ENCODE measurements around the gene ORC2. TPM values are rescaled to one million over a fixed set of nuclear protein-coding genes. Genes with fewer than 3 reads are reported as not detected.
"Not testable (repeated sequence)": the region's sequence is repeated elsewhere in the genome, so short reads cannot be mapped to it uniquely, and the experiment has no call there.

The ORC2 gene
- total and polyA plus RNA-seq, 3 experiments from 2014 or later = 8.5 to 51.9 (median 47.9) TPM

GRCh38 chr2:200899482-200899881, 64.0 kb downstream of the ORC2 start:
- H3K36me3 ChIP-seq (ENCODE audit: insufficient read depth, low read length) = peaks cover 45% of the 10 kb centered on the region
- DNase-seq = no peak
- no peaks in the 10 kb centered on the region for H3K9me3 Mint-ChIP-seq
- peaks cover 3 to 10% (median 6%) of the 10 kb centered on the region in 3 donors for H3K4me1 Mint-ChIP-seq
- H3K4me1 ChIP-seq (ENCODE audit: insufficient read depth, low read length) = no peaks in the 10 kb centered on the region
- H3K27ac Mint-ChIP-seq = peak overlapping the region in 4 of 8 donors; percentile 15 to 54 (median 29)
- peaks cover 3 to 79% (median 28%) of the 10 kb centered on the region in 3 donors for H3K36me3 Mint-ChIP-seq
- no peak overlapping the region for H3K27ac ChIP-seq (ENCODE audit: low read depth, low read length)
- no peaks in the 10 kb centered on the region for H3K27me3 ChIP-seq (ENCODE audit: insufficient read depth, low read length, poor library complexity, severe bottlenecking)
- H3K4me3 Mint-ChIP-seq = no peak overlapping the region
- no peaks in the 10 kb centered on the region for H3K27me3 Mint-ChIP-seq
- H3K9me3 ChIP-seq (ENCODE audit: low read length) = no peaks in the 10 kb centered on the region
- ChIA-PET POLR2A (no interaction called here), CTCF (interaction anchor here (1.6 kb wide), 1 partner anchor 10 kb away, joined by 5 read pairs; the partner anchor contains the start of genes NIF3L1 and PPIL3)
- H3K4me3 ChIP-seq (ENCODE audit: low read length) = no peak overlapping the region

- H3K27ac ChIP-seq (ENCODE audit: low read depth, low read length) = peak within 1 kb of the TSS; percentile 92
- Mint-ChIP-seq H3K4me3 (peak within 1 kb of the TSS; percentile 91 to 99 (median 96)), H3K27ac (peak within 1 kb of the TSS; percentile 98 to 100 (median 99)), H3K36me3 (peaks cover 4 to 52% (median 11%) of the 10 kb centered on the region in 3 donors), H3K27me3 (peaks cover 0 to 8% of the 10 kb centered on the region in 2 donors), H3K9me3 (no peaks in the 10 kb centered on the region), H3K4me1 (peaks cover 45 to 66% (median 66%) of the 10 kb centered on the region in 3 donors)
- H3K36me3 ChIP-seq (ENCODE audit: insufficient read depth, low read length) = no peaks in the 10 kb centered on the region
- DNase-seq = peak; percentile 92 to 98 (median 95)
- no peaks in the 10 kb centered on the region for H3K9me3 ChIP-seq (ENCODE audit: low read length)
- no peaks in the 10 kb centered on the region for H3K27me3 ChIP-seq (ENCODE audit: insufficient read depth, low read length, poor library complexity, severe bottlenecking)
- POLR2A ChIA-PET = interaction anchor here (0.7 to 2.1 kb wide), 15 partner anchors 12 to 562 kb away, joined by 3 to 90 read pairs (median 5); partner anchors contain the start of genes BZW1, CASP10, CASP8 and CFLAR
- CTCF ChIA-PET = interaction anchor here (1.0 to 1.7 kb wide), 7 partner anchors 10 to 288 kb away, joined by 3 to 12 read pairs (median 5); partner anchors contain the start of gene CLK1
- peaks cover 25% of the 10 kb centered on the region for H3K4me1 ChIP-seq (ENCODE audit: insufficient read depth, low read length)
- H3K4me3 ChIP-seq (ENCODE audit: low read length) = peak within 1 kb of the TSS; percentile 69
Observed at GRCh38 chr2:200888704-200889625, 74.5 kb downstream of the ORC2 start, which contains the start of the genes NIF3L1 and PPIL3. Gene NIF3L1 (plus strand): TSS chr2:200889371. CDS start chr2:200891944, 2,573 bp downstream. Gene PPIL3 (minus strand): TSS chr2:200889077. CDS start chr2:200887615, 1,462 bp downstream.

- POLR2A ChIA-PET = not testable (repeated sequence)
Observed at GRCh38 chr2:200881715-200882249, 81.7 kb downstream of the ORC2 start.

GRCh38 chr2:200878289-200878880, 85.1 kb downstream of the ORC2 start:
- Mint-ChIP-seq H3K27me3 (no peaks in the 10 kb centered on the region), H3K9me3 (no peaks in the 10 kb centered on the region), H3K4me3 (no peak overlapping the region), H3K27ac (peak overlapping the region in 3 of 8 donors; percentile 7 to 56 (median 42)), H3K4me1 (peaks cover 0 to 3% (median 3%) of the 10 kb centered on the region in 3 donors), H3K36me3 (peaks cover 0 to 81% (median 24%) of the 10 kb centered on the region in 3 donors)
- Histone ChIP-seq H3K4me1 (ENCODE audit: insufficient read depth, low read length) (no peaks in the 10 kb centered on the region), H3K36me3 (ENCODE audit: insufficient read depth, low read length) (peaks cover 31% of the 10 kb centered on the region), H3K9me3 (ENCODE audit: low read length) (no peaks in the 10 kb centered on the region), H3K4me3 (ENCODE audit: low read length) (no peak overlapping the region), H3K27ac (ENCODE audit: low read depth, low read length) (no peak overlapping the region), H3K27me3 (ENCODE audit: insufficient read depth, low read length, poor library complexity, severe bottlenecking) (no peaks in the 10 kb centered on the region)
- no peak for DNase-seq
- POLR2A ChIA-PET = interaction anchor here (0.5 kb wide), 1 partner anchor 17 kb away, joined by 3 read pairs; no protein-coding TSS in a partner anchor
- CTCF ChIA-PET = interaction anchor here (1.2 kb wide), 1 partner anchor 280 kb away, joined by 3 read pairs; no protein-coding TSS in a partner anchor

More at GRCh38 chr2:200881715-200882249, 81.7 kb downstream of the ORC2 start:
- CTCF ChIA-PET; H3K27ac ChIP-seq (ENCODE audit: low read depth, low read length); H3K4me3 ChIP-seq (ENCODE audit: low read length); H3K27me3 Mint-ChIP-seq; H3K9me3 ChIP-seq (ENCODE audit: low read length); H3K9me3 Mint-ChIP-seq; H3K4me3 Mint-ChIP-seq; DNase-seq; H3K27me3 ChIP-seq (ENCODE audit: insufficient read depth, low read length, poor library complexity, severe bottlenecking); H3K4me1 ChIP-seq (ENCODE audit: insufficient read depth, low read length): not testable (repeated sequence)
- peaks cover 34% of the 10 kb centered on the region for H3K36me3 ChIP-seq (ENCODE audit: insufficient read depth, low read length)
- Mint-ChIP-seq H3K27ac (peak overlapping the region in 4 of 8 donors; percentile 3 to 74 (median 30)), H3K4me1 (peaks cover 8 to 15% (median 13%) of the 10 kb centered on the region in 3 donors), H3K36me3 (peaks cover 4 to 71% (median 24%) of the 10 kb centered on the region in 3 donors)

GRCh38 chr2:200877443-200877842, 86.0 kb downstream of the ORC2 start:
- DNase-seq = no peak
- peaks cover 0 to 82% (median 21%) of the 10 kb centered on the region in 3 donors for H3K36me3 Mint-ChIP-seq
- ChIA-PET POLR2A (interaction anchor here (0.5 to 0.6 kb wide), 2 partner anchors 16 to 240 kb away, joined by 3 read pairs; no protein-coding TSS in a partner anchor), CTCF (interaction anchor here (1.2 kb wide), 1 partner anchor 280 kb away, joined by 3 read pairs; no protein-coding TSS in a partner anchor)
- no peak overlapping the region for H3K27ac Mint-ChIP-seq
- Histone ChIP-seq H3K4me1 (ENCODE audit: insufficient read depth, low read length) (no peaks in the 10 kb centered on the region), H3K27ac (ENCODE audit: low read depth, low read length) (no peak overlapping the region), H3K9me3 (ENCODE audit: low read length) (no peaks in the 10 kb centered on the region), H3K4me3 (ENCODE audit: low read length) (no peak overlapping the region), H3K27me3 (ENCODE audit: insufficient read depth, low read length, poor library complexity, severe bottlenecking) (no peaks in the 10 kb centered on the region), H3K36me3 (ENCODE audit: insufficient read depth, low read length) (peaks cover 31% of the 10 kb centered on the region)
- H3K27me3 Mint-ChIP-seq = no peaks in the 10 kb centered on the region
- peaks cover 0 to 3% (median 0%) of the 10 kb centered on the region in 3 donors for H3K4me1 Mint-ChIP-seq
- no peak overlapping the region for H3K4me3 Mint-ChIP-seq
- no peaks in the 10 kb centered on the region for H3K9me3 Mint-ChIP-seq

GRCh38 chr2:200873560-200873959, 89.9 kb downstream of the ORC2 start:
- peaks cover 12% of the 10 kb centered on the region for H3K36me3 ChIP-seq (ENCODE audit: insufficient read depth, low read length)
- H3K9me3 ChIP-seq (ENCODE audit: low read length) = no peaks in the 10 kb centered on the region
- H3K9me3 Mint-ChIP-seq = no peaks in the 10 kb centered on the region
- POLR2A ChIA-PET = interaction anchor here (1.0 kb wide), 1 partner anchor 9 kb away, joined by 8 read pairs; the partner anchor contains the start of gene CLK1
- H3K36me3 Mint-ChIP-seq = peaks cover 0 to 67% (median 12%) of the 10 kb centered on the region in 3 donors
- peaks cover 5% of the 10 kb centered on the region for H3K4me1 ChIP-seq (ENCODE audit: insufficient read depth, low read length)
- DNase-seq = no peak
- H3K4me3 ChIP-seq (ENCODE audit: low read length) = no peak overlapping the region
- H3K4me3 Mint-ChIP-seq = no peak overlapping the region
- CTCF ChIA-PET = no interaction called here
- no peaks in the 10 kb centered on the region for H3K27me3 ChIP-seq (ENCODE audit: insufficient read depth, low read length, poor library complexity, severe bottlenecking)
- H3K27me3 Mint-ChIP-seq = no peaks in the 10 kb centered on the region
- H3K4me1 Mint-ChIP-seq = peaks cover 7 to 11% (median 8%) of the 10 kb centered on the region in 3 donors
- no peak overlapping the region for H3K27ac ChIP-seq (ENCODE audit: low read depth, low read length)
- H3K27ac Mint-ChIP-seq = no peak overlapping the region

- H3K27me3 Mint-ChIP-seq = no peaks in the 10 kb centered on the region
- peaks cover 8 to 12% (median 10%) of the 10 kb centered on the region in 3 donors for H3K4me1 Mint-ChIP-seq
- no peaks in the 10 kb centered on the region for H3K9me3 Mint-ChIP-seq
- H3K4me3 Mint-ChIP-seq = no peak overlapping the region
- CTCF ChIA-PET = no interaction called here
- no peak for DNase-seq
- H3K36me3 Mint-ChIP-seq = peaks cover 0 to 54% (median 9%) of the 10 kb centered on the region in 3 donors
- POLR2A ChIA-PET = no interaction called here
- H3K9me3 ChIP-seq (ENCODE audit: low read length) = no peaks in the 10 kb centered on the region
- no peaks in the 10 kb centered on the region for H3K27me3 ChIP-seq (ENCODE audit: insufficient read depth, low read length, poor library complexity, severe bottlenecking)
- H3K4me1 ChIP-seq (ENCODE audit: insufficient read depth, low read length) = peaks cover 8% of the 10 kb centered on the region
- peak overlapping the region in 1 of 8 donors; percentile 21 for H3K27ac Mint-ChIP-seq
- no peaks in the 10 kb centered on the region for H3K36me3 ChIP-seq (ENCODE audit: insufficient read depth, low read length)
- no peak overlapping the region for H3K27ac ChIP-seq (ENCODE audit: low read depth, low read length)
- H3K4me3 ChIP-seq (ENCODE audit: low read length) = no peak overlapping the region
Observed at GRCh38 chr2:200871151-200871550, 92.3 kb downstream of the ORC2 start.
